Urinary bladder (tissue), 4 donors: Measurements from ENCODE around the gene TMCO4. TPM values are rescaled to one million over a fixed set of nuclear protein-coding genes. Genes with fewer than 3 reads are reported as not detected.

Experiments used
- DNase-seq: peaks from one replicate; pipeline ENCODE4 v3.0.0-alpha.2; 2015; ENCODE audit errors: extremely low spot score
- H3K27ac ChIP-seq: one replicate; pipeline ENCODE4 v1.5.1; 2013; ENCODE audit warnings: low read depth, mild to moderate bottlenecking, moderate library complexity
- H3K36me3 ChIP-seq: one replicate; pipeline ENCODE4 v1.6.1; 2013; ENCODE audit warnings: mild to moderate bottlenecking, moderate library complexity; ENCODE audit not compliant: insufficient read depth
- H3K4me1 ChIP-seq: one replicate; pipeline ENCODE4 v1.6.1; 2013; ENCODE audit warnings: mild to moderate bottlenecking, moderate library complexity; ENCODE audit not compliant: insufficient read depth
- H3K4me3 ChIP-seq: one replicate; pipeline ENCODE4 v1.5.1; 2013; ENCODE audit warnings: low read depth, low read length
- WGBS: extraction: QIAGEN DNeasy Blood & Tissue Kit; methylation state at CpG from one replicate; pipeline ENCODE4 v1.1.7; 2013; 5-methylcytosine and 5-hydroxymethylcytosine counted together
- polyA plus RNA-seq: library from polyadenylated mRNA; stranded (reverse); fragments of 200-250 nt; gene quantifications from one replicate; pipeline ENCODE4 v1.2.3, GENCODE V29; 2013
- total RNA-seq: library from RNA; depleted of rRNA; stranded (reverse); fragments of >200 nt; gene quantifications from one replicate; pipeline ENCODE4 v1.2.3, GENCODE V29; 2014
- donor health status: healthy with polysubstance abuse.
- donor health status: healthy.

The TMCO4 gene
- total and polyA plus RNA-seq, 2 donors, result 12.7 to 19.9 TPM

DNA sequence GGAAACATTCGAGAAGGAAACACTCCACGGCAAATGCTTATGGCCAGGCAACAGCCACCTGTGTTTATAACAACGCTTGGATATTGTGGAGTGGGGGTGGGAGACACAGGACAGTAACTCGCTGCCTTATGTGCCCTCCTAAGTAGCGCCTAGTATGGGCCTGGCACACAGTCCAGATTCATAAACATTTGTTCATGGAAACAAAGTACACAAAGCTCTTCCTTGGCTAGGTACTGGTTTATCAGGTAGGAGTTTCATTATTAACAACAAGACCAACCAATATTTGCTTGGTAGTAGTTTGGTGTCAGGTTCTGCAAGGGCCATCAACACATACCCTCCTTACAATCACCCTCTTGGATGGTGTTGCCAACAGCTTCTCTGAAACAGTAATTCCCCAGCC, 23.4 kb downstream of the TMCO4 start:
- no peak overlapping the region for H3K4me3 ChIP-seq
- H3K27ac ChIP-seq, result no peak overlapping the region
- peaks cover 5% of the 10 kb centered on the region for H3K36me3 ChIP-seq
- WGBS, result 93% methylated on average over 5 of the region's 5 CpGs
- H3K4me1 ChIP-seq, result no peaks in the 10 kb centered on the region
- DNase-seq, result no peak

DNA sequence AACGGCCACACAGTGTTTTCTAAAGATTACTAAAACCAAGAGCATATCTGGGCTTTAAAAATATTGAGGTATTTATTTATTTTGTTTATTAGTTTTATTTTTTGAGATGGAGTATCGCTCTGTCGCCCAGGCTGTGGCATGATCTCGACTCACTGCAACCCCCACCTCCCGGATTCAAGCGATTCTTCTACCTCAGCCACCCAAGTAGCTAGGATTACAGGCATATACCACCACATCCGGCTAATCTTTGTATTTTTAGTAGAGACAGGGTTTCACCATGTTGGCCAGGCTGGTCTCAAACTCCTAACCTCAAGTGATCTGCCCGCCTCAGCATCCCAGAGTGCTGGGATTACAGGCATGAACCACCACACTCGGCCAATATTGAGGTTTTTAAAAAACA, 23.9 kb downstream of the TMCO4 start:
- no peaks in the 10 kb centered on the region for H3K4me1 ChIP-seq
- H3K36me3 ChIP-seq, result peaks cover 5% of the 10 kb centered on the region
- WGBS, result 94% methylated on average over 9 of the region's 9 CpGs
- H3K4me3 ChIP-seq, result no peak overlapping the region
- no peak for DNase-seq
- H3K27ac ChIP-seq, result no peak overlapping the region

GRCh38 chr1:19775317-19775716, 24.4 kb downstream of the TMCO4 start:
- no peak for DNase-seq
- no peaks in the 10 kb centered on the region for H3K4me1 ChIP-seq
- no peak overlapping the region for H3K4me3 ChIP-seq
- 92% methylated on average over 6 of the region's 6 CpGs for WGBS
- H3K36me3 ChIP-seq, result peaks cover 2% of the 10 kb centered on the region
- no peak overlapping the region for H3K27ac ChIP-seq

- no peaks in the 10 kb centered on the region for H3K36me3 ChIP-seq
- DNase-seq, result no peak
- WGBS, result 81% methylated on average over 6 of the region's 6 CpGs
- H3K4me1 ChIP-seq, result no peaks in the 10 kb centered on the region
- no peak overlapping the region for H3K4me3 ChIP-seq
- H3K27ac ChIP-seq, result no peak overlapping the region
These were observed 25.4 kb downstream of the TMCO4 start for GRCh38 chr1:19774180-19774785.

- Histone ChIP-seq H3K4me1 (no peaks in the 10 kb centered on the region), H3K4me3 (no peak overlapping the region), H3K36me3 (no peaks in the 10 kb centered on the region), H3K27ac (no peak overlapping the region)
- 75% methylated on average over 4 of the region's 4 CpGs for WGBS
- no peak for DNase-seq
These were observed 26.2 kb downstream of the TMCO4 start for GRCh38 chr1:19773485-19773884.

- H3K27ac ChIP-seq, result no peak overlapping the region
- no peaks in the 10 kb centered on the region for H3K4me1 ChIP-seq
- WGBS, result 81% methylated on average over 9 of the region's 9 CpGs
- no peak for DNase-seq
- no peaks in the 10 kb centered on the region for H3K36me3 ChIP-seq
- no peak overlapping the region for H3K4me3 ChIP-seq
These were observed 27.7 kb downstream of the TMCO4 start for GRCh38 chr1:19772053-19772452.

- Histone ChIP-seq H3K4me1 (no peaks in the 10 kb centered on the region), H3K27ac (no peak overlapping the region), H3K36me3 (no peaks in the 10 kb centered on the region), H3K4me3 (no peak overlapping the region)
- no peak for DNase-seq
- 92% methylated on average over 6 of the region's 6 CpGs for WGBS
These were observed 28.4 kb downstream of the TMCO4 start for GRCh38 chr1:19771350-19771749.

GRCh38 chr1:19770436-19771190, 29.1 kb downstream of the TMCO4 start:
- no peak overlapping the region for H3K4me3 ChIP-seq
- DNase-seq, result no peak
- H3K27ac ChIP-seq, result no peak overlapping the region
- 80% methylated on average over 10 of the region's 10 CpGs for WGBS
- H3K36me3 ChIP-seq, result no peaks in the 10 kb centered on the region
- H3K4me1 ChIP-seq, result no peaks in the 10 kb centered on the region

DNA sequence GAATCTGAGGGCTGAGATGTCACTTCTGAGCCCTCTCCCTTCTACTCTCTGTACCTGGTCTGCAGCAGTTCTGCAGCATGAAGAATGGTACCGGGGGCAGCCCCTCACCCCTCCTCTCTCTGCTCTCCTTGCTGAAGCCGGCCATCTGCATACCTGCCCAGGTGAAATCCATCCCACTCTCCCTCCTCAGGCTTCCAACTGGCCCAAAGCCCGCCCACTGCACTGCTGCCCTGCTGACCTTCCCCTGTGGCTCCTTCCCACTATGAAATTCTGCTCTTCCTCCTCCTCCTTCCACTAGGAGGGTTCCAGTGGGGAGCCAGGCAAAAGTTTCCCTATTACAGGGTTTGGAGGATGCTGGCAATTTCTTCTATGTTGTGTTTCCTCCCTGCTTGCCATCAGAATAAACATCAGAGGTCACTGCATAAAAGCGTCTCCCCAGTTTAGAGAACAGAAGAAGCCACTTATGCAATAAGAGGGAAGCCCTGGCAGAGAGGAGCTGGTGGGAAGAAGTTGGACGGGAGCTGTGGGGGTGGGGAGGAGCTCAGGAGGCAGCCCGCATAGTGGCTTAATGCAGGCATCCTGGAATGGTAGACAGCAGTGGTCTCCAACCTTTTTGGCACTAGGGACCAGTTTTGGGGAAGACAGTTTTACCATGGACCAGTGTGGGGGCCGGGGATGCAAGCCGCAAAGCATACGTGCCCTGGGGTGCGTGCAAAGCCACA, 30.3 kb downstream of the TMCO4 start:
- H3K4me1 ChIP-seq, result no peaks in the 10 kb centered on the region
- H3K4me3 ChIP-seq, result no peak overlapping the region
- no peak for DNase-seq
- no peaks in the 10 kb centered on the region for H3K36me3 ChIP-seq
- WGBS, result 78% methylated on average over 10 of the region's 10 CpGs
- H3K27ac ChIP-seq, result no peak overlapping the region

DNA sequence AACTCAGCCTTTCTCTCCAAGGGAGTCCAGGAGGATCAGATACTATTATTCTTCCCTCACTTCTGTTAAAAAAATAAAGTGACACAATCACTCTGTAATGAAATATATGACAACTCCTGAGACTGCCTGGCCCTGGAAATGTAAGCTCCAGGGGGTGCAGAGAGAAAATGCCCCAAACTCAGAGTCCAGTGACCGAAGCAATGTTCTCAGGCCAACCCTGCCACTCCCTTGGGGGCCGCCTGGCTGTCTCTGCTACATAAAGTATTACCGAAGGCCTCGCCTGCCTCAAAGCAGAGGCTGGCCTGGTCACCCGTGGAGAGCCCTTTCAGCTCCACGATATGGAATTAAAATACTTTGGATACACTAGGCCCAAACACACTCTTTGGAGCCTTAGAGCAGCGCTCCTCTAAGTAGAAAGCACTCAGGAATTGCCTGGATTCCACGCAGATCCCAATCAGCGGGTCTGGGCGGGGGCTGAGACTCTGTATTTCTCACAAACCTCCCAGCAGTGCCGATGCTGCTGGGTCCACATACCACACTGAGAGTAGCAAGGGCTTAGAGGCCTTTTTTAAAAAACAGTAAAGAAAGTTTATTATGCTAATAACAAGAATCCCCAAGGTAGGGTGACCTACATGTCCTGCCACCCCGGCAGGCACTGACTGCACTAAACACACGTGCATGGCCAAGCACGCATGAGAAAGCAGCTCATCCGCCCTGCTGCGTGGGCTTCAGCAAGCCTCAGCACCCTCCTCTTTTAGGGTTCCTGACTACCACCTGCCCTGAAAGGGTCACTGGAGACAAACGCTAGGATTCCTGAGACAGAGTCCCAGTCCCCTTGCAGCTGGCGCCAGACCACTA, 31.1 kb downstream of the TMCO4 start:
- no peaks in the 10 kb centered on the region for H3K4me1 ChIP-seq
- 86% methylated on average over 18 of the region's 18 CpGs for WGBS
- H3K27ac ChIP-seq, result no peak overlapping the region
- no peak overlapping the region for H3K4me3 ChIP-seq
- H3K36me3 ChIP-seq, result no peaks in the 10 kb centered on the region
- no peak for DNase-seq

DNA sequence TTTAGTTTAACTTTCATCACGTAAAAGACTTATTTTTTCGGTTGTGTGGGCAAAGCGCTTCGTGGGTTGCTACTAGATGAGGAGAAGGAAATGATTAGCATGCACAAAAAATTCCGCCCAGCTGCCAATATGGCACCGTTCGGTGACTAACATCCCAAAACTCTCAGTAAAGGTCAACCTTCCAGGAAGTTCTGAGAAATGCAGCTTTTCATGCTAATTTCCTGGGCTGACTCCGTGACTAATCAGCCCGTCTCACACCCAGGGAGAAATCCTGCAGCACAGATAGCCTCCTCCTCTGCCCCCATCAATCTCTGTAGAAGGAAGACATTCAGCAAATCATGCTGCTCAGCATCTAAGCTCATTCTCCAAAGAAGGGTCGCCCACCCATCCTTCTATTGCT, 34.1 kb downstream of the TMCO4 start:
- WGBS, result 80% methylated on average over 10 of the region's 10 CpGs
- no peak overlapping the region for H3K27ac ChIP-seq
- H3K4me3 ChIP-seq, result no peak overlapping the region
- no peaks in the 10 kb centered on the region for H3K36me3 ChIP-seq
- DNase-seq, result no peak
- no peaks in the 10 kb centered on the region for H3K4me1 ChIP-seq

GRCh38 chr1:19764848-19765247, 34.9 kb downstream of the TMCO4 start:
- no peak for DNase-seq
- Histone ChIP-seq H3K27ac (no peak overlapping the region), H3K36me3 (no peaks in the 10 kb centered on the region), H3K4me3 (no peak overlapping the region), H3K4me1 (no peaks in the 10 kb centered on the region)
- WGBS, result 88% methylated on average over 5 of the region's 5 CpGs

DNA sequence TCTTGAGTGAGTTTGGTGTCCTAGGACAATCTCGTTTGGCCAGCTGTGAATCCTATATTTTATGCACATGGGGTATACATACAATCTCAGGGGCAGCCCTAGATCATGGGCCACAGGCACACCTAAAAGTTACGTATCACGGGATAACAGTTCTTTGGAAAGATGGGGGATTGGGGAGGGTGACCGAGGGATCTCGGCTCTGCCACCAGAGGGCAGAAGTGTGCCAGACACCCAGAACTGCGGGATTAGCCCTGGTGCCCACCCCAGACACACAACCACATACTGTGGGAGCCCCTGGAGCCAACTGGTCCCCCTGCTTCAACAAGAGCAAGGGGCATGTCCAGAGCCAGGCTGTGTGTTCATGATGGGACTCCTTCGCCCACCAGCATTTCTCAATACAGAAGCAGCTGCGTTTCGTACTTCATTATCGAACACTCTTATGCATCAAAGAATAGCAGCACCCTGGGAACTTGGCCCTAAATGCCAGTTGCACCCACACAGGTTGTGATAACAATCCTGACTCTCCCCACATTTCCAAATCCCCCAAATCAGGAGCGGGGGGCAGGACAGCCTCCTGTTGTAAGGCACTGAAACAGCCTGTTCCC, 37.4 kb downstream of the TMCO4 start:
- no peak overlapping the region for H3K27ac ChIP-seq
- no peaks in the 10 kb centered on the region for H3K36me3 ChIP-seq
- DNase-seq, result no peak
- H3K4me1 ChIP-seq, result no peaks in the 10 kb centered on the region
- 64% methylated on average over 11 of the region's 11 CpGs for WGBS
- no peak overlapping the region for H3K4me3 ChIP-seq
